ENCODE results near the gene NTF3.

NTF3 gene

DNA sequence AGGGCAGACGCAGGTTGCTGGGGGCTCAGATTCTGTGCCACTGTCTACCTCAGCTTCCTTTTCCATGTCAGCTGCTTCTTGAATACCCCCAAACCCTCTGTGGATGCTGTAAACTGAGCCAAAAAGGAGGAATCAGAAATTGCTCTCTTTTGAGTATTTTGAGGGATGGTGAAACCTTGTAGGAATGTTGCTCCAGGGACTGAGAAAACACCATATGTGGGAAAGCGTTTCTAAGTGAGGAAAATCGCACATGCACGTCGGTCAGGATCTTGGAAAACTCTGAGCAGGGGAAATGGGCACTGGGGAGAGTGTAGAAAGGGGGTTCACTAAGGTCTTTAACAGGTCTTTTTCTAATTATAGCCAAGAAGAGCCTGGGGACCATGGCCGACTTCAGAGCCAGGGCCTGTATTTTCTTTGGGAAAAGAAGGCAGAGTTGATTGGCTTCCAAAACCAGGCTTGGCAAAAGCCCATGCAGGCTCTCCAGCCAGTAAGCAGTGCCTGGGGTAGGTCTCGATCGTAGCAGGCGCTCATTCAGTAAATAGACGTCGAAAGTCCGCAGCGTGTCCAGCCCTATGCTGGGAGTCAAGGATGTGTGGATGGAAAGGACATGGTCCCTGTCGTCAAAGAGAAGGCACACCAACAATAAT, 58.0 kb downstream of the NTF3 start:
- no peak for DNase-seq

DNA sequence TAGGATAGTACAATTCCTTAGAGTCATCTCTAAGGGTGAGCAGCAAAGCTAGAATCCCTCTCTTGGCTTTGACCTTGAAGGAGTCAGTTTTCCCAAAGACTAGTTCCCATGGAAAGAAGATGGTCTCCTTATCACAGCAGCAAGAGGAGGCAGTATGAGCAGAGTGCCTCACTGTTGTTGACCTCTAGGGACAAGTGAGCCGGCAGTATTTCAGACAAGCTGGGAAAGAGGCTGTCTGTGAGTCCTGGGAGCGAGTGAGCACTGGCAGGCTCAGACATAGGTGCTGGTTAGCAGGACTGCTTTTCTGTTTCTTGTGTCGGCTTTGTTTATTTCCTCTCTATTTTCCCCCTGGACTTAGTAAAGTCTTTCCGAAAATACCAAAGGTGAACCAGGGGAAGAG, 60.7 kb downstream of the NTF3 start:
- no peak for DNase-seq

GRCh38 chr12:5493018-5493417, 61.1 kb downstream of the NTF3 start:
- no peak for DNase-seq

DNA sequence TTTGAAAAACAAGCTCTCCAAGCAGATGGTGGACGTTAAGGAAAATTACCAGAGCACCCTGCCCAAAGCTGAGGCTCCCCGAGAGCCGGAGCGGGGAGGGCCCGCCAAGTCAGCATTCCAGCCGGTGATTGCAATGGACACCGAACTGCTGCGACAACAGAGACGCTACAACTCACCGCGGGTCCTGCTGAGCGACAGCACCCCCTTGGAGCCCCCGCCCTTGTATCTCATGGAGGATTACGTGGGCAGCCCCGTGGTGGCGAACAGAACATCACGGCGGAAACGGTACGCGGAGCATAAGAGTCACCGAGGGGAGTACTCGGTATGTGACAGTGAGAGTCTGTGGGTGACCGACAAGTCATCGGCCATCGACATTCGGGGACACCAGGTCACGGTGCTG, 62.4 kb downstream of the NTF3 start:
- DNase-seq, result no peak

- DNase-seq, result no peak
Observed at GRCh38 chr12:5497329-5498053, 65.6 kb downstream of the NTF3 start.

GRCh38 chr12:5498076-5498475, 66.2 kb downstream of the NTF3 start:
- no peak for DNase-seq

- DNase-seq, result no peak
Observed at GRCh38 chr12:5498806-5499205, 66.9 kb downstream of the NTF3 start.

DNA sequence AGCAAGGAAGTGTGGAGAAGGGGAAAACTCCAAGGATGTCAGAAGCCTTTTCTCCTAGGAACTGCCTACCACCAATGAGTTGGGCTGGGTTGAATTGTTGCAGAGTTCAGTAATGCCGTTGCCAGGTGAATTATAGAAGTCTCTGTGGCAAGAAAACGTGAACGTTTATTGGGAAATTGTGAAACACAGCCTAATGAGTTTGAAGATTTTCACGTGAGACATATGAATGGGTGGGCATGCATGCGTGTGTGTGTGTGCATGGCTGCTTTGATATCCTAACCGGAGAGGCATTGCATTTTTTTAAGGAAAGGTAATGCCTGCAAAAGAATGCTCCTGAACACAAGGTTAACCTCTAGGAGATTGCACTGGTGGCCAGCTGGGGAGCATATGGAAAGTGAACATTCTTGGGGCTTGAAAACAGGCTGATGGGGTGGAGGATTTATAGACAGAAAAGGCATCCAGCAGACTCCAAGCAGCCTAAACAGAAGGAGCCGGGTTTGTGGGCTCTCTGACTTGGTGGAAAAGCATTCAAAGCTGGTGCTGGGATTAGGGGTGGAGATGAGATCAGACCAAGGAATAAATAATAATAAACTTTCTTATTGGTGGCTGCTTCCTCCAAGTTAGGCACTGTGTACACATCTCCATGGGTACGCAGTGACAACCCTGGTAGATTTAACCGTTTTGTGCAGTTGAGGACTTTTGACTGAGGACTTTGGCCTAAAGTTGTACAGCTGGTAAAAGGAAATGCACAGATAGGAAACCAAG, 67.8 kb downstream of the NTF3 start:
- DNase-seq, result no peak

GRCh38 chr12:5500331-5500659, 68.4 kb downstream of the NTF3 start:
- DNase-seq, result no peak

DNA sequence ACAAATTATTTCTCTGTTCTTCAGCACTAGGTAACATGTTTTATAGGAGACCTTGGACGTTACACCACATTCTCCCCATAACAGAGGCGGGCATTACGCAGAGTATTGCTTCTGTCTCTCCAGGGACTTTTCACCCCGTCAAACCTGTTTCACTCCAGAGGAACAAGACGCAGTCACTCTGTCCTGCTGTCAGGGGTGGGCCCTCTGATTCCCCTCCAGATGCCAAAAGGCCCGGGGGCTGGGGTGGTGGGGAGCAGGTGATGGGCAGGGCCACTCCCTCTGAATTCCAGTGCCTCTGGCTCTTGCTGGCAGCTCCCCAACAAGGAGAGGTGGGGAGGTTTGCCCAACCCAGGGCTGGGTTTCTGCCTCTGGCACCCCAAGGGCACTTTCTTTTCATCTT, 71.9 kb downstream of the NTF3 start:
- no peak for DNase-seq

- no peak for DNase-seq
Observed at GRCh38 chr12:5505116-5505515, 73.2 kb downstream of the NTF3 start.

- no peak for DNase-seq
Observed at GRCh38 chr12:5505751-5506150, 73.8 kb downstream of the NTF3 start.

GRCh38 chr12:5506295-5506694, 74.4 kb downstream of the NTF3 start:
- DNase-seq, result no peak

DNA sequence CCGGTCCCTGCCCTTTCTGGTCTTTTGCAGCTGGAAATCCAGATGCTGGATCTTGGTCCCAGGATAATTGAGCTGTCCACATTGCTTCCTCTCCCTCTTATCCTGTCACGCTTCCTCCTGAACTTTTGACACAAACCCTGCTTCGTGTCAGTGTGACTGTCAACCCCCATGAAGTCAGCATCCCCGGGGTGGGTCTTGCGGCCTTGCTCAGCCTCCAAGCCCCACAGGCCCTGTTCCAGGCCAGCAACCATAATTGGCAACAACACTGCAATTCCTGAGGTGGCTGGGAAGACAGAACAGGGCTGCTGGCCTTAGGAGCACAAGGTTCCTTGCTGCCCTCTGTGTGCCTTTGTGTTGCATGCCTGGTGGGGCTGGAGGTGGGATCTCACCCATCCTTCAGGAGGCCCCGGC, 74.9 kb downstream of the NTF3 start:
- DNase-seq, result no peak

- no peak for DNase-seq
Observed at GRCh38 chr12:5507401-5507935, 75.6 kb downstream of the NTF3 start.

DNA sequence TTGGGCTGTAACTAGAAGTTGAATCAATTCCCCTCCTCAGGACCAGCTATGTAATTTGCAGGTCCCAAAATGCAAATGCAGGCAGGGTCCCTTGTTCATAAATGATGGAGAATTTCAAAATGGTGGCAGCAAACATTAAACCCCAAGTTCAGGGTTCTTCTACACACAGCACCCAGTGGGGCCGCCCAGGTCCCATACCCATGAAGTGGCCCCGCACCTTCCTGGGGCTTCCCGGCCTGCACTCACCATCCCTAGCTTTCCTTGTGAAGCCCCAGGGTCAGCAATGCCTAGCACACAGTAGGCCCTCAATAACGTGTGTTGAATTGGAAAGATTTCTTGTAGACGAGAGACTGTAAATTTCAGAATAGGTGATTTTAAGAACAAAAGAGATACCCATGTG, 76.0 kb downstream of the NTF3 start:
- DNase-seq, result no peak

GRCh38 chr12:5509102-5509501, 77.2 kb downstream of the NTF3 start:
- no peak for DNase-seq

DNA sequence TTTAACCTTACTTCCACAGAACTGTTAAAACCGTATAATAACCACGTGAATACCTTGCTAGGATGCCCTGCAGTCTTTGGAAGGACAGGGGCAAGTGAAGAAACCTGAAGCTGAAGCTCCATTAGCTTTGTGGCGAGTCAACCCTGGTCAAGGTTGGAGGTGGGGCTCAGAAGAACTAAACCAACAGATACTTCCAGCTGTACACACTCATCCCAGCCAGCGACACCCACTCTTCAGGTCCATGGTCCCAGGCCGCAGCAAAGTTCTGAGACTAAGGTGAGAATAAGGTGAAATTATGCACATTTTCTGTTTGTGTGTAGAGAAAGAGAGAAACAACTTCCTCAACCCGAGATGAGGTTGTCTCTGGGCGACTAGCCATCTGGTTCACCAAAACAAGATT, 77.6 kb downstream of the NTF3 start:
- no peak for DNase-seq

DNA sequence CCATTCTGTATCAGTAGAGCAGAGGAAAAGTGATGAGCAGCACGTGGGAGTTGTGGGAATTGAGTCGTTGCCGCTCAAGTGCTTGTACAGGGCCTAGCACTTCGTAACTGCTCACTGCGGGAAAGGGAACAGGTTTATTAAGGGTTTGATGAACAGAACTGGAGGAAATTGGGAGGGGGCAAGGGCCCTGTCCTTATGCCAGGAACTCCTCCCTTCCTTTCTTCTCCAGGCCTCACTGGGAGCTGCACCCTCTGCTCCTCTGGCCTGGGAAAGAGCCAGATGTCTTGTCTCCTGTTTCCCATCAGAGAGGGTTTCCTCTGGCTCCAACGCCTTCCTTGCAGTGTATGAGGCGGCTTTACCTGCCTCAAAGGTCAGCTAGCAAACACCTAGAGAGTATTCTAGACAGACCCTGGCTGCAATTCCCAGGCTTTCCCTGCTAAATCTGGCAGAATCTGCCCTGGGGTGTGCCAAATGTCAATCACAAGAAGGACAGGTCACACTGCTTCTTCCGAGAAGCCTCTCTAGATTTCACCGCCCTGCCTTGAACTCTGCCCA, 78.4 kb downstream of the NTF3 start:
- DNase-seq, result no peak

- DNase-seq, result no peak
Observed at GRCh38 chr12:5511256-5511643, 79.3 kb downstream of the NTF3 start.

DNA sequence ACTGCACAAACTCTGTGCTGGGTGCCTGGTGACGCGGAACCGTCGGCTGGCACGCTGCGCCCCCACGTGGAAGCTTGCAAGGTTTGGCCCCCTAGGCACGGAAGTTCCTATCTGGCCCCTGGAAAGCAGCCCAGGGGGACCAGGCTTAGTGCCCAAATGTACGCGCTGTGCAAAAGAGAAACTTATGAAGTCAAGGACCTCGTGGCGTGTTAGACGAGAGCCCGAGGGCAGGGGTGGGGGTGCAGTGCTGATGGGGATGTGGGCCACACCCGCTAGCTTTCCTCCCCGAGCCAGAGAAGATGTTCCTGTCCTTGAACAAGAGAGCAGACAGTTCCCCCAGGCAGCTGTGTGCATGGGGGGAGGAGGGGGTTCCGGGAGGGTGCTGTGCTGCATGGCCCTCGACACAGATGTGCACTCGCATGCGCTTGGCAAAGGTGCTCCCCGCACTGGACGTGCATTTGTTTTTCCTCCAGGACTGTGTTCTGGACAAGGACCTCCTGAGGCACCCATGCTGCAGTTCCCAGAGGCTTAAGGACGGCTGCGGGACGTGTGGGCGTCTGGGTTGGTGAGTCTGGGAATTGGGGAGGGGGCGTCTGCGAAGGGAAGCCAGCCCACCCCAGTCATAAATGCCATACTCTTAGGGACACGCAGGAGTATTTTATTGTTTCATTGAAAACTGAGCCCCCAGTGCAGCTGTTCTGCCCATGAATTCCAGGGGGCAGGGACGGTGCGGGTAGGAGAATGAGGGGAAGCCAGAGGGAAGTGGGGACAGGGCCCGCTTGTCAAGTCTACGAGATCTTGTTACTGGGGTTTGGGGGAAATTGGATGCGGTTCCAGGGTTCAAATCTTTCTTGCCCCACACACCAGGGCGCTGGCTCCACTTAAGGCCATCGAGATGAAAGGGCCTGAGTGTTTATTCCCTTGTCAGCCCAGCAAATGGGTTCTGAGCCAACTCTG, 80.0 kb downstream of the NTF3 start:
- no peak for DNase-seq

DNA sequence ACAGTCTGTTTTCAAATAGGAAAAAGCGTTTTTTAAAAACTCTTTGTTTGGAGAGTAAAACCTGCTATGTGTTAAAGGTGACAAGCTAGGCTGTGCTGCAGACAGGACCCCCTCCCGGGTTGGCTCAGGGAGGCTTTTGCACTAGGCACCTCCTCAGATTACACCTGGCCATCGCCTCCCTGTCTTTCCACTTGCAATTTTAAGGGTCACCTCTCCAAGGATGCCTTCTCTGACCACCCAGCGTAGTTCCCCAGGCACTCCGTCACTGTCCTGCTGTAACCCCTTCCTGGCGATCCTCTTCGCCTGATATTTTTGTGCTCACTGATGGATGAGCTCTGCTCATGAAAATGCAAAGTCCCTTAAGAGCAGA, 80.7 kb downstream of the NTF3 start:
- DNase-seq, result no peak

DNA sequence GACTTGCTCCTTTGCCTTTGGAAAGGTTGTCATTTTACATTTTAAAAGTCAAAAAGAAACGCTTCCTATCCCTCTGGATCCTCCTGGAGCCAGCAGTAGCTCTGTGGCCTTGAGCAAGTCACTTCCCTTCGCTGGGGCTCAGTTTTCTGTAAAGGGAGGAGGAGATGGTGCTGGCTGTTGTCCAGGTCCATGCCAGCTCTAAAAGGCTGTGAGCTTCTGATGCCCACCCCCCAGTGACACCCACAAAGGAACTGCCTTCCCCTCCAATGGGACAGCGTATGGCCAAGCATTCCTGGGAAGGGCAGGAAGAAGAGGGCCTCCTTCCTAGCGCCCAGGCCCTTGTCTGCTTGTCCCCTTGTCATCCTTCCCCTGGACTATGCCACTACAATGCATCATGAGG, 81.5 kb downstream of the NTF3 start:
- no peak for DNase-seq
